Large intestine (tissue), 3 donors: ENCODE data around the gene CA12. TPM values are rescaled to one million over a fixed set of nuclear protein-coding genes. Genes with fewer than 3 reads are reported as not detected.
"Not testable (repeated sequence)": the region's sequence is repeated elsewhere in the genome, so short reads cannot be mapped to it uniquely, and the experiment has no call there.

Source experiments
- DNase-seq, 2 donors: peaks; one replicate each; pipeline versions ENCODE4 v3.0.0 to v3.0.0-alpha.2; 2013
- H3K27ac ChIP-seq: one replicate; pipeline ENCODE4 v1.5.1; 2013; ENCODE audit warnings: low read length
- H3K27me3 ChIP-seq: 2 replicates; pipeline ENCODE4 v1.6.1; 2013; ENCODE audit warnings: low read length; ENCODE audit not compliant: control insufficient read depth, insufficient read depth
- H3K36me3 ChIP-seq: 2 replicates; pipeline ENCODE4 v1.6.1; 2013; ENCODE audit warnings: low read length; ENCODE audit not compliant: control insufficient read depth, insufficient read depth
- H3K4me1 ChIP-seq: one replicate; pipeline ENCODE4 v1.6.1; 2013; ENCODE audit warnings: low read length; ENCODE audit not compliant: control insufficient read depth, insufficient read depth
- H3K4me3 ChIP-seq: one replicate; pipeline ENCODE4 v1.5.1; 2013; ENCODE audit warnings: low read length
- H3K9me3 ChIP-seq: one replicate; pipeline ENCODE4 v1.6.1; 2013; ENCODE audit warnings: mild to moderate bottlenecking, low read depth, low read length, moderate library complexity; ENCODE audit not compliant: control insufficient read depth
- whole genome bisulfite sequencing: methylation state at CpG from one replicate; pipeline ENCODE4 v1.1.5; 2013; ENCODE audit warnings: low lambda C conversion rate; ENCODE audit not compliant: insufficient coverage; 5-methylcytosine and 5-hydroxymethylcytosine counted together
- polyA plus RNA-seq: library from polyadenylated mRNA; unstranded; fragments of 120-200 nt; gene quantifications from one replicate; pipeline ENCODE4 v1.2.1, GENCODE V29; 2013

Gene CA12
- polyA plus RNA-seq, 1 donor, result 1.0 TPM

- H3K4me1 ChIP-seq, DNase-seq, H3K9me3 ChIP-seq, H3K4me3 ChIP-seq, H3K36me3 ChIP-seq, H3K27me3 ChIP-seq, H3K27ac ChIP-seq: not testable (repeated sequence)
- no CpG with 5 or more reads among the region's 21 CpGs for WGBS
These were observed 35.6 kb upstream of the CA12 start for GRCh38 chr15:63417274-63417673.

GRCh38 chr15:63414474-63415120, 33.0 kb upstream of the CA12 start:
- no peaks in the 10 kb centered on the region for H3K4me1 ChIP-seq
- H3K27me3 ChIP-seq, result no peaks in the 10 kb centered on the region
- H3K36me3 ChIP-seq, result no peaks in the 10 kb centered on the region
- no CpG with 5 or more reads among the region's 7 CpGs for WGBS
- H3K9me3 ChIP-seq, result no peaks in the 10 kb centered on the region
- H3K4me3 ChIP-seq, result no peak overlapping the region
- no peak for DNase-seq
- H3K27ac ChIP-seq, result no peak overlapping the region

GRCh38 chr15:63412551-63412950, 30.9 kb upstream of the CA12 start:
- Histone ChIP-seq H3K27ac (no peak overlapping the region), H3K4me1 (no peaks in the 10 kb centered on the region), H3K36me3 (no peaks in the 10 kb centered on the region), H3K9me3 (no peaks in the 10 kb centered on the region), H3K27me3 (no peaks in the 10 kb centered on the region), H3K4me3 (no peak overlapping the region)
- WGBS, result 86% methylated on average over 1 of the region's 7 CpGs
- no peak for DNase-seq

- no peaks in the 10 kb centered on the region for H3K4me1 ChIP-seq
- no peaks in the 10 kb centered on the region for H3K36me3 ChIP-seq
- no CpG with 5 or more reads among the region's 4 CpGs for WGBS
- H3K9me3 ChIP-seq, result no peaks in the 10 kb centered on the region
- H3K27ac ChIP-seq, result no peak overlapping the region
- no peak for DNase-seq
- H3K27me3 ChIP-seq, result no peaks in the 10 kb centered on the region
- H3K4me3 ChIP-seq, result no peak overlapping the region
These were observed 30.2 kb upstream of the CA12 start for GRCh38 chr15:63411866-63412265.

GRCh38 chr15:63409179-63409578, 27.5 kb upstream of the CA12 start:
- H3K27me3 ChIP-seq, result no peaks in the 10 kb centered on the region
- no peaks in the 10 kb centered on the region for H3K9me3 ChIP-seq
- DNase-seq, result no peak
- no peaks in the 10 kb centered on the region for H3K4me1 ChIP-seq
- no peak overlapping the region for H3K4me3 ChIP-seq
- no peaks in the 10 kb centered on the region for H3K36me3 ChIP-seq
- WGBS, result no CpG with 5 or more reads among the region's 5 CpGs
- no peak overlapping the region for H3K27ac ChIP-seq

- no peak overlapping the region for H3K27ac ChIP-seq
- no peaks in the 10 kb centered on the region for H3K9me3 ChIP-seq
- DNase-seq, result no peak
- H3K4me3 ChIP-seq, result no peak overlapping the region
- no peaks in the 10 kb centered on the region for H3K27me3 ChIP-seq
- 88% methylated on average over 1 of the region's 2 CpGs for WGBS
- H3K4me1 ChIP-seq, result no peaks in the 10 kb centered on the region
- H3K36me3 ChIP-seq, result no peaks in the 10 kb centered on the region
These were observed 26.9 kb upstream of the CA12 start for GRCh38 chr15:63408524-63408923.

- no peak for DNase-seq
- no CpG with 5 or more reads among the region's 5 CpGs for whole genome bisulfite sequencing
- H3K36me3 ChIP-seq, result no peaks in the 10 kb centered on the region
These were observed 26.0 kb upstream of the CA12 start for GRCh38 chr15:63407612-63408011.

GRCh38 chr15:63405683-63406390, 24.2 kb upstream of the CA12 start:
- DNase-seq, result no peak
- H3K36me3 ChIP-seq, result no peaks in the 10 kb centered on the region
- no peak overlapping the region for H3K4me3 ChIP-seq
- no peaks in the 10 kb centered on the region for H3K27me3 ChIP-seq
- no peaks in the 10 kb centered on the region for H3K9me3 ChIP-seq
- no peaks in the 10 kb centered on the region for H3K4me1 ChIP-seq
- 80% methylated on average over 1 of the region's 9 CpGs for WGBS
- H3K27ac ChIP-seq, result no peak overlapping the region

More at GRCh38 chr15:63407612-63408011, 26.0 kb upstream of the CA12 start:
- H3K27me3 ChIP-seq, result no peaks in the 10 kb centered on the region
- no peak overlapping the region for H3K4me3 ChIP-seq
- no peaks in the 10 kb centered on the region for H3K4me1 ChIP-seq
- H3K27ac ChIP-seq, result no peak overlapping the region
- no peaks in the 10 kb centered on the region for H3K9me3 ChIP-seq

- Histone ChIP-seq H3K36me3 (no peaks in the 10 kb centered on the region), H3K27me3 (no peaks in the 10 kb centered on the region), H3K9me3 (no peaks in the 10 kb centered on the region), H3K27ac (no peak overlapping the region), H3K4me1 (no peaks in the 10 kb centered on the region), H3K4me3 (no peak overlapping the region)
- no peak for DNase-seq
- WGBS, result no CpG with 5 or more reads among the region's 5 CpGs
These were observed 23.5 kb upstream of the CA12 start for GRCh38 chr15:63405159-63405558.

- Histone ChIP-seq H3K9me3 (no peaks in the 10 kb centered on the region), H3K4me3 (no peak overlapping the region), H3K4me1 (no peaks in the 10 kb centered on the region), H3K27ac (no peak overlapping the region), H3K36me3 (no peaks in the 10 kb centered on the region), H3K27me3 (no peaks in the 10 kb centered on the region)
- 92% methylated on average over 3 of the region's 11 CpGs for WGBS
- DNase-seq, result no peak
These were observed 21.8 kb upstream of the CA12 start for GRCh38 chr15:63403254-63403945.
